ENCODE data around the gene CLDN7. TPM values are rescaled to one million over a fixed set of nuclear protein-coding genes. Genes with fewer than 3 reads are reported as not detected.
A peak's percentile ranks its signal among the peaks of the same experiment; 100 is the strongest.

Gene CLDN7
- total and polyA plus RNA-seq, 3 donors from 2014 or later: 4.5 to 8.8 (median 6.9) TPM

- Histone ChIP-seq H3K9me3 (no peaks in the 10 kb centered on the region), H3K4me1 (peaks cover 33% of the 10 kb centered on the region), H3K36me3 (ENCODE audit: low read depth, missing control alignments) (no peaks in the 10 kb centered on the region), H3K27me3 (no peaks in the 10 kb centered on the region), H3K4me3 (no peak overlapping the region), H3K27ac (no peak overlapping the region)
- no peak for TF ChIP-seq POLR2A (IDR thresholded peaks at IDR 0.05)
- no peak for TF ChIP-seq CTCF (IDR thresholded peaks at IDR 0.05)
- 32 to 40% methylated on average over 6 to 10 of the region's 10 CpGs for WGBS, 2 donors
- DNase-seq: no peak
- intact Hi-C loops (cut with DNase I; ENCODE audit: low total_unique reads): no loop called here
These were observed 46.6 kb downstream of the CLDN7 start for GRCh38 chr17:7215652-7216180.

- Histone ChIP-seq H3K9me3 (no peaks in the 10 kb centered on the region), H3K27me3 (no peaks in the 10 kb centered on the region), H3K27ac (peak overlapping the region; percentile 51 to 53), H3K4me3 (peak overlapping the region in 1 of 2 donors; percentile 64), H3K36me3 (ENCODE audit: low read depth, missing control alignments) (no peaks in the 10 kb centered on the region), H3K4me1 (peaks cover 29% of the 10 kb centered on the region)
- no peak for DNase-seq
- 17 to 39% methylated on average over 6 to 9 of the region's 9 CpGs for WGBS, 2 donors
- intact Hi-C loops (cut with DNase I; ENCODE audit: low total_unique reads): no loop called here
- TF ChIP-seq POLR2A (IDR thresholded peaks at IDR 0.05): no peak
These were observed 47.1 kb downstream of the CLDN7 start for GRCh38 chr17:7215136-7215638.

GRCh38 chr17:7214300-7215135, 47.8 kb downstream of the CLDN7 start:
- Histone ChIP-seq H3K27ac (peak overlapping the region; percentile 51 to 53), H3K4me3 (peak overlapping the region; percentile 29 to 64), H3K4me1 (peaks cover 29% of the 10 kb centered on the region), H3K27me3 (no peaks in the 10 kb centered on the region), H3K36me3 (ENCODE audit: low read depth, missing control alignments) (no peaks in the 10 kb centered on the region), H3K9me3 (no peaks in the 10 kb centered on the region)
- no peak for TF ChIP-seq POLR2A (IDR thresholded peaks at IDR 0.05)
- peak; percentile 10 to 42 (median 13) for TF ChIP-seq CTCF (IDR thresholded peaks at IDR 0.05)
- 0 to 1% methylated on average over 35 to 45 of the region's 45 CpGs for WGBS, 2 donors
- peak; percentile 96 for DNase-seq
- intact Hi-C loops (cut with DNase I; ENCODE audit: low total_unique reads): no loop called here

- H3K9me3 ChIP-seq: no peaks in the 10 kb centered on the region
- no peaks in the 10 kb centered on the region for H3K27me3 ChIP-seq
- intact Hi-C loops (cut with DNase I; ENCODE audit: low total_unique reads): no loop called here
- peak overlapping the region; percentile 29 to 64 for H3K4me3 ChIP-seq
- 4 to 9% methylated on average over 14 to 15 of the region's 15 CpGs for WGBS, 2 donors
- H3K36me3 ChIP-seq (ENCODE audit: low read depth, missing control alignments): no peaks in the 10 kb centered on the region
- peak overlapping the region; percentile 51 to 53 for H3K27ac ChIP-seq
- no peak for TF ChIP-seq POLR2A (IDR thresholded peaks at IDR 0.05)
- peak in 1 of 3 experiments; percentile 31 for TF ChIP-seq CTCF (IDR thresholded peaks at IDR 0.05)
- peaks cover 23% of the 10 kb centered on the region for H3K4me1 ChIP-seq
- DNase-seq: peak; percentile 86
These were observed 48.4 kb downstream of the CLDN7 start for GRCh38 chr17:7213895-7214299.

GRCh38 chr17:7211491-7212273, 50.6 kb downstream of the CLDN7 start:
- DNase-seq: no peak
- Histone ChIP-seq H3K4me1 (peaks cover 37% of the 10 kb centered on the region), H3K9me3 (no peaks in the 10 kb centered on the region), H3K36me3 (ENCODE audit: low read depth, missing control alignments) (no peaks in the 10 kb centered on the region), H3K27ac (no peak overlapping the region), H3K4me3 (no peak overlapping the region), H3K27me3 (no peaks in the 10 kb centered on the region)
- WGBS, 2 donors: 29 to 32% methylated on average over 34 to 36 of the region's 37 CpGs
- intact Hi-C loops (cut with DNase I; ENCODE audit: low total_unique reads): no loop called here
- no peak for TF ChIP-seq POLR2A (IDR thresholded peaks at IDR 0.05)

MicroRNA genes within 50 kb of the gene (microRNA counts, 767-probe panel; counts per million panel counts)
- microRNA hsa-miR-324-3p (0 to 152 counts per million in 2 donors), microRNA hsa-miR-324-5p (1,987 to 2,817 counts per million in 2 donors)

Small RNA genes within 50 kb of the gene (microRNA-seq; reads per million reads assigned to microRNA genes)
- gene MIR324 (ENCODE audit: borderline number of aligned reads in 2 of 2, borderline replicate concordance in 1 of 2): 944 to 1,276 reads per million in 2 donors

Small RNA genes within 50 kb of the gene (small RNA-seq; reads per million reads assigned to genes)
- gene MIR324 (1.1 to 1.6 reads per million in 2 donors), gene RF00019 (0 reads per million in 2 donors)

Other genes starting within 250 kb of the CLDN7 start
Only the 30 nearest of the 35 such genes appear.
- gene SLC16A11, start 218.4 kb downstream of the CLDN7 start, total RNA-seq: 1 to 10 TPM in 1 of 2 donors, under 1 TPM in 1; 0.55 to 2.0 TPM
- gene SLC16A11, start 218.4 kb downstream of the CLDN7 start, polyA plus RNA-seq (ENCODE audit: insufficient read depth, low read depth, low replicate concordance): 3.0 TPM
- 1 to 10 TPM; 3.5 to 3.8 TPM for gene CLEC10A, start 182.2 kb downstream of the CLDN7 start, total RNA-seq
- gene CLEC10A, start 182.2 kb downstream of the CLDN7 start, polyA plus RNA-seq (ENCODE audit: insufficient read depth, low read depth, low replicate concordance): 11.7 TPM
- 1 to 10 TPM in 1 of 2 donors, under 1 TPM in 1; 0.47 to 1.1 TPM for gene ASGR2, start 147.7 kb downstream of the CLDN7 start, total RNA-seq
- 2.6 TPM for gene ASGR2, start 147.7 kb downstream of the CLDN7 start, polyA plus RNA-seq (ENCODE audit: insufficient read depth, low read depth, low replicate concordance)
- 10 to 100 TPM; 11.5 to 19.1 TPM for gene ASGR1, start 83.1 kb downstream of the CLDN7 start, total RNA-seq
- 21.3 TPM for gene ASGR1, start 83.1 kb downstream of the CLDN7 start, polyA plus RNA-seq (ENCODE audit: insufficient read depth, low read depth, low replicate concordance)
- 10 to 100 TPM; 26.3 to 49.8 TPM for gene DLG4, start 42.6 kb downstream of the CLDN7 start, total RNA-seq
- 45.9 TPM for gene DLG4, start 42.6 kb downstream of the CLDN7 start, polyA plus RNA-seq (ENCODE audit: insufficient read depth, low read depth, low replicate concordance)
- 100 to 1,000 TPM; 298 to 458 TPM for gene ACADVL, start 42.5 kb downstream of the CLDN7 start, total RNA-seq
- gene ACADVL, start 42.5 kb downstream of the CLDN7 start, polyA plus RNA-seq (ENCODE audit: insufficient read depth, low read depth, low replicate concordance): 334 TPM
- 100 to 1,000 TPM in 1 of 2 donors, 10 to 100 TPM in 1; 81.3 to 102 TPM for gene DVL2, start 28.0 kb downstream of the CLDN7 start, total RNA-seq
- gene DVL2, start 28.0 kb downstream of the CLDN7 start, polyA plus RNA-seq (ENCODE audit: insufficient read depth, low read depth, low replicate concordance): 43.6 TPM
- gene PHF23, start 23.0 kb downstream of the CLDN7 start, total RNA-seq: 10 to 100 TPM; 54.9 to 61.6 TPM
- 53.4 TPM for gene PHF23, start 23.0 kb downstream of the CLDN7 start, polyA plus RNA-seq (ENCODE audit: insufficient read depth, low read depth, low replicate concordance)
- gene GABARAP, start 20.0 kb downstream of the CLDN7 start, total RNA-seq: 100 to 1,000 TPM; 521 to 683 TPM
- gene GABARAP, start 20.0 kb downstream of the CLDN7 start, polyA plus RNA-seq (ENCODE audit: insufficient read depth, low read depth, low replicate concordance): 1,171 TPM
- gene CTDNEP1, start 10.7 kb downstream of the CLDN7 start, total RNA-seq: 10 to 100 TPM; 86.4 to 94.0 TPM
- 138 TPM for gene CTDNEP1, start 10.7 kb downstream of the CLDN7 start, polyA plus RNA-seq (ENCODE audit: insufficient read depth, low read depth, low replicate concordance)
- gene ELP5, start 10.3 kb downstream of the CLDN7 start, total RNA-seq: 100 to 1,000 TPM; 107 to 123 TPM
- gene ELP5, start 10.3 kb downstream of the CLDN7 start, polyA plus RNA-seq (ENCODE audit: insufficient read depth, low read depth, low replicate concordance): 295 TPM
- gene SLC2A4, start 19.2 kb upstream of the CLDN7 start, total RNA-seq: 1 to 10 TPM; 4.2 to 6.6 TPM
- gene SLC2A4, start 19.2 kb upstream of the CLDN7 start, polyA plus RNA-seq (ENCODE audit: insufficient read depth, low read depth, low replicate concordance): 4.7 TPM
- gene YBX2, start 32.2 kb upstream of the CLDN7 start, total RNA-seq: 100 to 1,000 TPM; 276 to 549 TPM
- 1,120 TPM for gene YBX2, start 32.2 kb upstream of the CLDN7 start, polyA plus RNA-seq (ENCODE audit: insufficient read depth, low read depth, low replicate concordance)
- 100 to 1,000 TPM; 193 to 229 TPM for gene EIF5A, start 45.1 kb upstream of the CLDN7 start, total RNA-seq
- gene EIF5A, start 45.1 kb upstream of the CLDN7 start, polyA plus RNA-seq (ENCODE audit: insufficient read depth, low read depth, low replicate concordance): 388 TPM
- gene GPS2, start 52.9 kb upstream of the CLDN7 start, total RNA-seq: 100 to 1,000 TPM; 204 to 239 TPM
- 219 TPM for gene GPS2, start 52.9 kb upstream of the CLDN7 start, polyA plus RNA-seq (ENCODE audit: insufficient read depth, low read depth, low replicate concordance)
- 10 to 100 TPM; 34.5 to 50.6 TPM for gene NEURL4, start 66.9 kb upstream of the CLDN7 start, total RNA-seq
- 38.3 TPM for gene NEURL4, start 66.9 kb upstream of the CLDN7 start, polyA plus RNA-seq (ENCODE audit: insufficient read depth, low read depth, low replicate concordance)
- gene ACAP1, start 74.1 kb upstream of the CLDN7 start, total RNA-seq: 100 to 1,000 TPM in 1 of 2 donors, 10 to 100 TPM in 1; 12.6 to 140 TPM
- 95.2 TPM for gene ACAP1, start 74.1 kb upstream of the CLDN7 start, polyA plus RNA-seq (ENCODE audit: insufficient read depth, low read depth, low replicate concordance)
- gene KCTD11, start 89.7 kb upstream of the CLDN7 start, total RNA-seq: 1 to 10 TPM; 4.8 to 5.0 TPM
- gene KCTD11, start 89.7 kb upstream of the CLDN7 start, polyA plus RNA-seq (ENCODE audit: insufficient read depth, low read depth, low replicate concordance): 6.8 TPM
- 1 to 10 TPM; 2.8 to 6.6 TPM for gene TMEM95, start 92.7 kb upstream of the CLDN7 start, total RNA-seq
- gene TMEM95, start 92.7 kb upstream of the CLDN7 start, polyA plus RNA-seq (ENCODE audit: insufficient read depth, low read depth, low replicate concordance): 9.9 TPM
- gene TNK1, start 118.6 kb upstream of the CLDN7 start, total RNA-seq: 1 to 10 TPM; 3.7 to 6.8 TPM
- gene TNK1, start 118.6 kb upstream of the CLDN7 start, polyA plus RNA-seq (ENCODE audit: insufficient read depth, low read depth, low replicate concordance): 4.0 TPM
- gene PLSCR3, start 132.0 kb upstream of the CLDN7 start, total RNA-seq: 10 to 100 TPM; 13.6 to 19.4 TPM
- 14.2 TPM for gene PLSCR3, start 132.0 kb upstream of the CLDN7 start, polyA plus RNA-seq (ENCODE audit: insufficient read depth, low read depth, low replicate concordance)
- gene TMEM256, start 141.6 kb upstream of the CLDN7 start, total RNA-seq: 10 to 100 TPM; 18.7 to 33.3 TPM
- 27.3 TPM for gene TMEM256, start 141.6 kb upstream of the CLDN7 start, polyA plus RNA-seq (ENCODE audit: insufficient read depth, low read depth, low replicate concordance)
- 10 to 100 TPM in 1 of 2 donors, 1 to 10 TPM in 1; 9.9 to 10.7 TPM for gene NLGN2, start 145.4 kb upstream of the CLDN7 start, total RNA-seq
- gene NLGN2, start 145.4 kb upstream of the CLDN7 start, polyA plus RNA-seq (ENCODE audit: insufficient read depth, low read depth, low replicate concordance): 8.4 TPM
- 10 to 100 TPM in 1 of 2 donors, 1 to 10 TPM in 1; 8.5 to 18.7 TPM for gene SPEM1, start 157.8 kb upstream of the CLDN7 start, total RNA-seq
- gene SPEM1, start 157.8 kb upstream of the CLDN7 start, polyA plus RNA-seq (ENCODE audit: insufficient read depth, low read depth, low replicate concordance): 67.7 TPM
- 100 to 1,000 TPM in 1 of 2 donors, 10 to 100 TPM in 1; 41.4 to 202 TPM for gene SPEM2, start 163.1 kb upstream of the CLDN7 start, total RNA-seq
- 111 TPM for gene SPEM2, start 163.1 kb upstream of the CLDN7 start, polyA plus RNA-seq (ENCODE audit: insufficient read depth, low read depth, low replicate concordance)
- gene SPEM3, start 166.4 kb upstream of the CLDN7 start, total RNA-seq: 10 to 100 TPM in 1 of 2 donors, 1 to 10 TPM in 1; 5.7 to 18.8 TPM
- gene SPEM3, start 166.4 kb upstream of the CLDN7 start, polyA plus RNA-seq (ENCODE audit: insufficient read depth, low read depth, low replicate concordance): 63.0 TPM
- gene TMEM102, start 173.0 kb upstream of the CLDN7 start, total RNA-seq: 10 to 100 TPM in 1 of 2 donors, 1 to 10 TPM in 1; 7.9 to 11.7 TPM
- 6.5 TPM for gene TMEM102, start 173.0 kb upstream of the CLDN7 start, polyA plus RNA-seq (ENCODE audit: insufficient read depth, low read depth, low replicate concordance)
- 1 to 10 TPM; 3.2 to 4.2 TPM for gene FGF11, start 177.0 kb upstream of the CLDN7 start, total RNA-seq
- gene FGF11, start 177.0 kb upstream of the CLDN7 start, polyA plus RNA-seq (ENCODE audit: insufficient read depth, low read depth, low replicate concordance): 4.6 TPM
- gene CHRNB1, start 182.6 kb upstream of the CLDN7 start, total RNA-seq: 1 to 10 TPM; 6.2 to 7.4 TPM
- gene CHRNB1, start 182.6 kb upstream of the CLDN7 start, polyA plus RNA-seq (ENCODE audit: insufficient read depth, low read depth, low replicate concordance): 6.9 TPM
- 10 to 100 TPM; 34.0 to 43.4 TPM for gene ZBTB4, start 217.2 kb upstream of the CLDN7 start, total RNA-seq
- 39.5 TPM for gene ZBTB4, start 217.2 kb upstream of the CLDN7 start, polyA plus RNA-seq (ENCODE audit: insufficient read depth, low read depth, low replicate concordance)

Data from testis (tissue), 3 donors.